GM18502 (cell line): ENCODE measurements around the gene MAP2K3.
"Not testable (repeated sequence)": the region's sequence is repeated elsewhere in the genome, so short reads cannot be mapped to it uniquely, and the experiment has no call there.

Experiments used
- ATAC-seq: cut with Tn5 transposase; IDR thresholded peaks from one replicate; pipeline ENCODE4 v1.9.1; 2021; ENCODE audit warnings: mild to moderate bottlenecking; ENCODE audit not compliant: unreplicated experiment, poor library complexity

Gene MAP2K3

DNA sequence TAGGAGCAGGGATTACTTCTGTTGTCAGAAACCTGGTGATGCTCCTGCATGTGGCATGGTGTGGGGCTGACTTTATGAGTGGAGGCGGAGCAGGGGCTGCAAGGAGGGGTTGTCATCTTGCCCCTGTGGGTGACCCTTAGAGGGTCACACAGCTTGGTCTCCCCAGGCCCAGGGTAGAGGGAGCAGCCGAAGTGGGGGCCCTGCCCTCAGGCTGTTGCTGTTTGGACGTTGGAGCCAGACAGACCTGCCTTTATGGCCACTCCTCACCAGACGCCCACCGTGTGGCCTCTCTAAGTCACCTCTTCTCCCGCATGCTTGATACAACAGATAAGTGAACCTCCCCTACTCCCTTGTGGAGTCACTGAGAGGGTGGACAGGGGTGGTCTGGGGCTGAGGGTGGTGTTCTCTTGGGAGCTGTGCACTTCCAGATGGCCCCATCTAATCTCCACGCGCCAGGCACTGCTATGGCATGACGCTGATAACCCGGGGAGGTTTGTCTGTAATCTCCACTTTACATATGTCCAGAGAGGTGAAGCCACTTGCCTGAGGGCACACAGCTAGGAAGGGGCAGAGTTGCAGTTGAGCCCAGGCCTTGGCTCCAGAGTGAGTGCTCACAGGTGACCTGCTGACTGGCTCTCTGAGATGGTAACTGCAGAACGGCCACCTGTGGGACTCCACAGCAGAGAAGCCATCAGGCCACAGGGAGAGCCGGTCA is 10.0 kb downstream of the MAP2K3 start:
- ATAC-seq: no peak

DNA sequence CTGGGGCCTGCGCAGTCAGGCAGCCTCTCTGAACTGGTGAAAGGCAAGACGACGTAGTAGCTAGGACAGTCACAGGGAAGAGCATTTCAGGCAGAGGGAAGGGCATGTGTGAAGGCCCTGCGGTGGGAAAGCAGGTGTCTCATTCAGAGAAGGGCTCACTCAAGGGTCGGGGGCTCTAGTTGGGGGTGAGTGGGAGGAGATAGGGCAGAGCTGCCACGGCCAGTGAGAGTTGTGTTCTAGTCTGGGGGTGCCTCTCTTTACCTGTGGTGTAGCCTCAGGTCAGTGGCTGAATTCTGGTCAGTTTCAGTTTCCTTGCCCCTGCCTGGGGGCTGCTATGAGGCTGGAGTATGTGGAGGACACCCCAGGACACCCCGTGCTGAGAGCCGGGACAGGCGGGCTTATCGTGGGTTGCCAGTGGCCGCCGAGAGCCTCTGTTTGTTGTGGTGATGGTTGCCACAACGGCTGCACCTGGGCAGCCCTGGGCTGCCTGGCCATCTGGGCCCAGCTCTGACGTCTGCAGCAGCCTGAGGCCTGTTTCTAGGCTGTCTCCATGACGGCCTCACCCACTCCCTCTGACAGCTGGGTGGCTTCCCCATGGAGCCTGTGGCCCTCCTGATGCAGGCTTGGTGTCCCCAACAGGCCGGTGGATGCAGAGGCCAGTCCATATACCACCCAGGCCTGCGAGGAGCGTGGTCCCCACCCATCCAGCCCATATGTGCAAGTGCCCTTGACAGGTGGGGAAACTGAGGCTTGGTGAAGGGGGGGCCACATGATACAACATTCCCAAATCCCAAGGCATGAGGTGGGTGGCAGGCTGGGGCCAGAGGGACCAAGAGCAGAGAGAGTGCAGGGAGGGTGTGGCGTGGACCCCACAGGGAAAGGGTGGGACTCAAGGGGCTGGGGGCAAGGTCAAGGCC is 10.8 kb downstream of the MAP2K3 start:
- no peak for ATAC-seq

DNA sequence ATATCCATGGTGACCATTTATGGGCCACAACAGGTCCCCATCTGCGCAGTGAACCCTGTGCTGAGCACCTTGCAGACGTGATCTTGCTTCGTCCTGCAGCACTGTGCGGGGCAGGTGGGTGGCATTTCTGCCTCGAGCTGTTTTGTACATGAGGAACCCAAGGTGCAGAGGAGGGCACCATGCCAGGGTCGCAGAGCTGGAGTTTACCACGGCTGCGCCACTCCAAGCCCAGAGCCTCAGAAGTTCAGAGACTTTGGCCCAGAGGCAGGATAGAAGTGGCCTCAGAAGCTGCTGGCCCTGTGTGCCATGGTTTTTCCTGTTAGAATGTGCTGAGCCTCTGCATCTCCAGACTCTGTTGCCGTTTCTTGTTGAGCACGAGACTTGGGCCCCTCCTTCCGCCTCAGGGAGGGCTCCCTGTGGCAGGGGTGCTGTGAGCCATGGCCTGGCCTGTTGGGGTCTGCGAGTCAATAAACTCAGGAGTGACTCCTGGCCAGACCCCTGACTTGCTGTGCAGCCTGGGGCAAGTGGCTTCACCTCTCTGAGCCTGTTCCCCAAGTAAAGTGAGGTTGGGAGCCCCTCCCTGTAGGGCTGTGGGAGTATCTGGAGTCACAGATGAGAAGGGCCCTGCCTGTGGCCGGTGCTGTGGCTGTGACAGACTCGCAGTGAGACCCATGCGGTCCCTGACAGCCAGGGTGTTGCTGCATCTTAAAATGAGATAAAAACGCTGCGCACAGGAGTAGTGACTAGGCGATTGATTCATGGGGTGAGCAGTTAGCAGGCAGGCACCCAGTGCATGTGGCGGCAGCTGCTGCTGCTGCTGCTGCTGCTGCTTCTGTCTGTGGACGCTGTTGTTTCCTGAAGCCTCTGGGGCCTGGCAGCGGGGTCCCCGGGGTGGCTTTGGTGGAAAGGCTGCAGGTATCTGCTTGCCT is 11.8 kb downstream of the MAP2K3 start:
- no peak for ATAC-seq

GRCh38 chr17:21297026-21297520 is 12.6 kb downstream of the MAP2K3 start:
- ATAC-seq: no peak

DNA sequence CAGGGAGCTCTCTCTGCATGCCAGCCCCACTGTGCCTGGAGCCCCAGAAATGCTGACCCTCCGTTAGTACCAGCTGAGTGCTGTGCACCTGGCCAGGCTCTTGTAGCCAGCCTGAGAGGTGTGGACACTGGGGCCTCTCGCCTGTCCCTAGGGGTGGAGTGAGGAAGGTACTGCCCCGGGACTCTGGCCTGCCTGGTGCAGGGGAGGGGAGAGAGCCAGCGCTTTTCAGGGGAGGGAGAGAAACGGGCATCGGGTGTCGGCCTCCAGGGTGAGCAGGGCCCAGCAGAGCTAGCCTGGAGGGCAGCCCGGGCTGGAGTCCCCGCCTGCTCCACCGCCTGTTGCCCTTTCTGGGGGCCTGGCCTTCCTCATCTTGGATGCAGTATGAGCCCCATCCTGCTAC is 13.1 kb downstream of the MAP2K3 start:
- ATAC-seq: no peak

DNA sequence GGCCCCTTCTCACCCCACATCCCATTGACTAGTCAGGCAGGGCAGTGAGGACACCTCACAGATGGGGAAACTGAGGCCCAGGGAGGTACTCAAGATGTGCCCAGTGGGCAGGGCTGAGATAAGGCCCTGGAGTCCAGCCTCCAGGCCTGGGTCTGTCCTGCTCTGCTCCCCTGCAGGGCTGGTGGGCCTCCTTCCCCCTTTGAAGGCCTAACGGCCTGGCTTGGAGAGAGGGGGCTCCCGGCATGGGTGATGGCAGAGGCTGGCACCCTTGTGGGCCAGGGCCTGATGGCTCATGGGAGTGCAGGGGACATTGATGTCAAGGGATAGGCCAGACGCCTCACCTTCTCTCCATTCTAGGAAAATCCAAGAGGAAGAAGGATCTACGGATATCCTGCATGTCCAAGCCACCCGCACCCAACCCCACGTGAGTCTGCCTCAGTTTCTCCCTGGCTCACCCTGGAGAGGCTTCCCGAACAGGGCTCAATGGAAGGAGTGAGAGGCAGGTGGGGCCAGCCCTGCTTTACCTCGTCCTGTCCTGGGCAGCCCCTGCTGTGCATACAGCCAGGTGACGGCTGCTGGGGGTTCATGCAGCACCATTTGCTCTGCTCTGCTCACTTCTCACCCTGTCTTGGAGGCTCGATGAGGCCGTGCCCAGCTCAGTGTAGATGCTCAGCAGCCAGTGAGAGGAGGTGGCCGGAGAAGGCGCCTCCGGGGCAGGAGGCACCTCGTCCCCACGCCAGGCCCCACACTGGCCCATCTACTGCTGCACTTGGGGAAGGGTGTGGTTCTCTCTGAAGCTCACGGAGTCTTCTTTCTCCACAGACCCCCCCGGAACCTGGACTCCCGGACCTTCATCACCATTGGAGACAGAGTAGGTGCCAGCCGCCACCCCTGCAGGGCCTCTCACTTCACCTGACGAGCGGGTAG is 13.8 kb downstream of the MAP2K3 start:
- ATAC-seq: no peak

DNA sequence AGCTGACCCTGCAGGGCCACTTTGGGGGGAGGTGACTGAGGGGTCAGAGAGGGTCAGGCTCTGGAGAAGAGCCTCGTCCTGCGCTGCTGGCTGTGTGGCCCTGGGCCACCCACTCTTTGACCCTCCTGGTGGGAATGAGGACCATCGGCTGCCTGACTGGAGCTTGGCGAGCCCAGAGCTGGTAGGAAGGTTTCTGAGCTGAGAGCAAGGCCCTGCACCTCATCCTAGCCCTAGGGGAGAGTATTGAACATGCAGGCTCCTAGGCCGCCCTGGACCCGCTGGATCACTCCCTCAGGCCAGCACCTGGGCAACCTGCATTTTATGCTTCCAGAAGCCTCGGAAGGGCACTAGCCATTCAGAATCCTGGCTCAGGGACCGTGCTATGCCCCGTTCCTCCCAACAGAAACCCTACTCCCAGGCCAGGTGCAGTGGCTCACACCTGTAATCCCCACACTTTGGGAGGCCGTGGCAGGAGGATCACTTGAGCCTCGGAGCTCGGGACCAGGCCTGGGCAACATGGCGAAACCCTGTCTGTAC is 14.5 kb downstream of the MAP2K3 start:
- no peak for ATAC-seq

DNA sequence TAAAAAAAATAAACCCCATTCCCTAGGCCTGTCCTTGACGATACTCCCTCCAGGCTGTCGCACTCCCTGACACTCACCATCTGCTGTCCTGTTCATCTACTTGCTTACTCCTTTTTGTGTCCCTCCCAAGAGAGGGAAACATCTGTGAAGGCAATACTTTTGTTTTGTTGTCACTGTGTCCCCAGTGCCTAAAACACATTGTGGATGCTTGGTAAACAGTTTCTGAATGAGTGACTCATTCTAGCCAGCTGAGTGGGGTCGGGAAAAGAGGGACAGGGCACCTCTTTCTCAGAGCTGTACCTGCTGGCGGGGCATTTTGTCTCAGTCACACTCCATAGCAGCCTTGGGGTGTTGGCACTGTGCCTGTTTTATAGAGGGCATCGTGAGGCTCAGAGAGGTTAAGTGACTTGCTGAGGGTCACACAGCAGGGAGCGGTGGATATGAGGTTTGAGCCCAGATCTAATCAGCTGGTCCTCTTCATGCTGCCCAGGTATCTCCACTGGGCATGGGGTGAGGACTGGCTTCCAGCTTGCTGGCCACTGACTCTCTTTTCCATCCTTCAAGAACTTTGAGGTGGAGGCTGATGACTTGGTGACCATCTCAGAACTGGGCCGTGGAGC is 15.6 kb downstream of the MAP2K3 start:
- no peak for ATAC-seq

DNA sequence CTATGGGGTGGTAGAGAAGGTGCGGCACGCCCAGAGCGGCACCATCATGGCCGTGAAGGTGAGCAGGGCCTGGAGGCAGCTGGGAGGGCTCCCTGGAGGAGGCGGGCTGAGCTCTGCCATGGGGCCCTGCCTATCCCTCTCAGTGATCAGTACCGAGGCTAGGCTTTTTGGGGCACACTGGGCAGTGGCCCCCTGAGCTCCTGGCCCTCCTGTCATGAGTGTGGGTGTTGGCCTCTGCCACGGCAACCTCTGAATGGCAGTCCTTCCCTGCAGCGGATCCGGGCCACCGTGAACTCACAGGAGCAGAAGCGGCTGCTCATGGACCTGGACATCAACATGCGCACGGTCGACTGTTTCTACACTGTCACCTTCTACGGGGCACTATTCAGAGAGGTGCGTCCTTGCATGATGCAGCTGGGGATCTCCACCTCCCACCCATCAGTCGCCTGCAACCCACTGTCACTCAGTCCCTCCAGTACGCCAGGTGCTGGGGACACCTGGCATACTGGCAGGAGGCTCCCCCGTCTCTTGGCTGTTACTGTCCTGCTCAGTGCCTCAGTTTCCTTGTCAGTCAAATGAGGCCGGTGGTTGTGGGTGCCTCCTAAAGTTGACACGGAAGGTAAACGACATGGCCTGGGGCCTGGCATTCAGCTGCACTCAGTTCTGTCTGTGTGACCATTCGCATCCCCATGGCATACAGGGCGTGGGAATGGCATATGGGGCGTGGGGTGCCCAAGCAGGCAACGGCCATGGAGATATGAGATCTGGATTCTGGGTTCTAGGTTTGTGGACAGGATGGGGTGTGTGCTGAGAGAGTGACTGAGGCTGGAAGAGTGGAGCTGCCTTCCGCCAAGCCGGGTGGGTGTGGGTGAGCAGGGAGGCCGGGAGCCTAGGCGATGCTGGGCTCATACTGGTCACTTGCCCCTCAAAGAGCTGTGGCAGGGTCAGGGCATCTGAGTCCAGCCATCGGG is 16.4 kb downstream of the MAP2K3 start:
- ATAC-seq: no peak

GRCh38 chr17:21301593-21302550 is 17.4 kb downstream of the MAP2K3 start:
- ATAC-seq: no peak

- ATAC-seq: no peak
These were observed 18.4 kb downstream of the MAP2K3 start for GRCh38 chr17:21302711-21303425.

GRCh38 chr17:21303441-21304065 is 19.0 kb downstream of the MAP2K3 start:
- ATAC-seq: no peak

- no peak for ATAC-seq
These were observed 19.6 kb downstream of the MAP2K3 start for GRCh38 chr17:21304091-21304490.

- ATAC-seq: not testable (repeated sequence)
These were observed 20.1 kb downstream of the MAP2K3 start for GRCh38 chr17:21304551-21305151.
